Left cardiac atrium (tissue), 4 donors: ENCODE results near the gene EXD3. TPM values are rescaled to one million over a fixed set of nuclear protein-coding genes. Genes with fewer than 3 reads are reported as not detected.
"Not testable (repeated sequence)": the region's sequence is repeated elsewhere in the genome, so short reads cannot be mapped to it uniquely, and the experiment has no call there.

Experiments used
- ATAC-seq, 2 donors: fragments of 200-7000 bp; cut with Tn5 transposase; one replicate each; pipeline ENCODE4 v1.9.1; 2020; ENCODE audit warnings: mild to moderate bottlenecking in 2 of 2, moderate library complexity in 2 of 2
- DNase-seq: peaks from one replicate; pipeline ENCODE4 v3.0.0-alpha.2; 2020
- intact Hi-C, 2 donors: fragments of 100-400 bp; cut with DNase I; formaldehyde crosslinking; loops; one replicate each; pipeline versions ENCODE4 v1.14.1 to v1.15.1; 2022 to 2023
- total RNA-seq, 2 donors: library from RNA; stranded (reverse); fragmentation: NEBNext Ultra II Directional; extraction: Animal tissue kit (Norgen Biotek cat#: 25700); gene quantifications; one replicate each; pipeline ENCODE4 v1.2.1, GENCODE V29; 2021
- donor health status: DM: no; HTN: yes; CAD: no.
- donor health status: DM: no; HTN: yes; CAD: no; lungs with severe emphysema.
- donor health status: DM: yes; HTN: yes; CAD: no.
- donor health status: Dilated cardiomyopathy.

Gene EXD3
- total RNA-seq, 2 donors from 2014 or later, result 8.0 to 11.7 TPM

GRCh38 chr9:137333016-137333671, 89.8 kb downstream of the EXD3 start:
- intact Hi-C loops, result no loop called here
- DNase-seq (no peak), ATAC-seq (no peak)

- DNase-seq (no peak), ATAC-seq (no peak)
- intact Hi-C loops, result no loop called here
Observed at GRCh38 chr9:137331929-137332328, 91.0 kb downstream of the EXD3 start.

- no peak for ATAC-seq
- intact Hi-C loops, result no loop called here
Observed at GRCh38 chr9:137330689-137331088, 92.3 kb downstream of the EXD3 start.

GRCh38 chr9:137329590-137329989, 93.4 kb downstream of the EXD3 start:
- intact Hi-C loops, result not testable (repeated sequence)

More at GRCh38 chr9:137330689-137331088, 92.3 kb downstream of the EXD3 start:
- DNase-seq, result no peak

GRCh38 chr9:137327641-137328550, 95.1 kb downstream of the EXD3 start:
- ATAC-seq, intact Hi-C loops, DNase-seq: not testable (repeated sequence)

More at GRCh38 chr9:137329590-137329989, 93.4 kb downstream of the EXD3 start:
- DNase-seq, ATAC-seq: not testable (repeated sequence)

- DNase-seq, result no peak
- intact Hi-C loops, result no loop called here
- no peak for ATAC-seq
Observed at GRCh38 chr9:137326445-137327065, 96.4 kb downstream of the EXD3 start.

- DNase-seq, result no peak
- no peak for ATAC-seq
- intact Hi-C loops, result no loop called here
Observed at GRCh38 chr9:137325799-137326198, 97.2 kb downstream of the EXD3 start.

GRCh38 chr9:137325124-137325523, 97.8 kb downstream of the EXD3 start:
- ATAC-seq, result no peak
- intact Hi-C loops, result no loop called here
- no peak for DNase-seq

GRCh38 chr9:137323531-137324331, 99.2 kb downstream of the EXD3 start:
- intact Hi-C loops, result no loop called here
- DNase-seq, result no peak
- no peak for ATAC-seq

GRCh38 chr9:137321726-137322361, 101.1 kb downstream of the EXD3 start:
- intact Hi-C loops, result no loop called here
- DNase-seq (no peak), ATAC-seq (no peak)

- intact Hi-C loops, result no loop called here
- peak in 1 of 2 donors; percentile 28 for ATAC-seq
- peak; percentile 40 for DNase-seq
Observed at GRCh38 chr9:137320555-137321384, 102.2 kb downstream of the EXD3 start.

GRCh38 chr9:137319739-137320551, 103.0 kb downstream of the EXD3 start:
- peak; percentile 17 for DNase-seq

GRCh38 chr9:137319011-137319738, 103.8 kb downstream of the EXD3 start:
- peak; percentile 68 for ATAC-seq
- DNase-seq, result peak; percentile 77
- intact Hi-C loops, result no loop called here

More at GRCh38 chr9:137319739-137320551, 103.0 kb downstream of the EXD3 start:
- ATAC-seq, result no peak
- intact Hi-C loops, result no loop called here

- no peak for DNase-seq
- intact Hi-C loops, result no loop called here
- no peak for ATAC-seq
Observed at GRCh38 chr9:137318602-137319001, 104.4 kb downstream of the EXD3 start.

- intact Hi-C loops, result no loop called here
- no peak for ATAC-seq
- peak; percentile 29 for DNase-seq
Observed at GRCh38 chr9:137317718-137318511, 105.0 kb downstream of the EXD3 start.
